B cell (primary cell): Measurements from ENCODE around the gene C22orf31. TPM values are rescaled to one million over a fixed set of nuclear protein-coding genes. Genes with fewer than 3 reads are reported as not detected.

ENCODE experiments used
- ATAC-seq: fragments of 200-7000 bp; cut with Tn5 transposase; one replicate; pipeline ENCODE4 v1.10.0; 2021; ENCODE audit warnings: low read depth, mild to moderate bottlenecking, moderate number of reproducible peaks, moderate library complexity
- CTCF ChIA-PET: fragments of 350-600 bp; sonication (Branson Sonifier 250); formaldehyde crosslinking; loops from one replicate; lab custom pipeline; 2021; ENCODE audit warnings: antibody characterized with exemption, inconsistent platforms; lab: Charles Lee
- POLR2A ChIA-PET: fragments of 350-600 bp; sonication (Branson Sonifier 250); formaldehyde crosslinking; loops from one replicate; lab custom pipeline; 2021; ENCODE audit warnings: antibody characterized with exemption; lab: Charles Lee
- DNase-seq: peaks from one replicate; pipeline ENCODE4 v3.0.0; 2013
- H2AFZ ChIP-seq: 2 replicates; pipeline ENCODE4 v1.6.1; 2012; ENCODE audit warnings: mild to moderate bottlenecking, low read depth, low read length; ENCODE audit not compliant: insufficient read depth, poor library complexity, severe bottlenecking
- H3K27ac ChIP-seq, 2 donors: 1 replicate in 1 of 2; 2 replicates in 1 of 2; pipeline ENCODE4 v1.5.1; 2012 to 2013; ENCODE audit warnings: low read length in 2 of 2, mild to moderate bottlenecking in 2 of 2, moderate library complexity in 1 of 2
- H3K27me3 ChIP-seq, 4 experiments: fragments of 200-600 bp in 1 of 4; sonication (generic) in 1 of 4; replicated peaks in 1 of 4; 1 replicate in 2 of 4; 2 replicates in 2 of 4; pipeline versions ENCODE4 v1.6.1 to v1.7.0; 2013 to 2016; ENCODE audit warnings: low read length in 3 of 4, mild to moderate bottlenecking in 2 of 4, mixed read lengths in 1 of 4, moderate library complexity in 1 of 4; ENCODE audit not compliant: insufficient read depth in 4 of 4, control insufficient read depth in 3 of 4; ENCODE audit errors: control extremely low read depth in 1 of 4
- H3K36me3 ChIP-seq, 2 experiments: replicated peaks in 1 of 2; 1 replicate in 1 of 2; 2 replicates in 1 of 2; pipeline versions ENCODE4 v1.6.1 to v1.7.1; 2013; ENCODE audit warnings: low read length in 1 of 2; ENCODE audit not compliant: insufficient read depth in 2 of 2, control insufficient read depth in 1 of 2; ENCODE audit errors: control extremely low read depth in 1 of 2, extremely low read depth in 1 of 2
- H3K4me1 ChIP-seq, 2 donors: fragments of 200-600 bp in 1 of 2; sonication (generic) in 1 of 2; 1 replicate in 1 of 2; 2 replicates in 1 of 2; pipeline versions ENCODE4 v1.5.1 to v1.6.1; 2013 to 2017; ENCODE audit warnings: low read length in 2 of 2; ENCODE audit not compliant: control insufficient read depth in 2 of 2, insufficient read depth in 2 of 2
- H3K4me2 ChIP-seq: replicated peaks from 2 replicates; pipeline ENCODE3; 2012; ENCODE audit warnings: mild to moderate bottlenecking, low read depth, low read length; ENCODE audit not compliant: poor library complexity, severe bottlenecking
- H3K4me3 ChIP-seq, 5 experiments: fragments of 200-600 bp in 1 of 5; sonication (generic) in 1 of 5; 1 replicate in 3 of 5; 2 replicates in 2 of 5; pipeline versions ENCODE4 v1.5.1 to v1.7.0; 2011 to 2016; ENCODE audit warnings: low read length in 4 of 5, mild to moderate bottlenecking in 4 of 5, low read depth in 2 of 5, control low read depth in 1 of 5, moderate library complexity in 1 of 5; ENCODE audit not compliant: insufficient read depth in 1 of 5; ENCODE audit errors: control extremely low read depth in 1 of 5, extremely low read depth in 1 of 5
- H3K79me2 ChIP-seq: fragments of 200-600 bp; sonication (generic); one replicate; pipeline ENCODE4 v1.6.0; 2016; ENCODE audit warnings: low read length; ENCODE audit not compliant: control insufficient read depth, insufficient read depth
- H3K9ac ChIP-seq: fragments of 200-600 bp; sonication (generic); 2 replicates; pipeline ENCODE4 v1.6.1; 2017; ENCODE audit warnings: mild to moderate bottlenecking, low read length, moderate library complexity
- H3K9me3 ChIP-seq, 3 donors: one replicate each; pipeline versions ENCODE4 v1.6.1 to v1.7.1; 2013; ENCODE audit warnings: low read length in 2 of 3; ENCODE audit not compliant: control insufficient read depth in 2 of 3, insufficient read depth in 1 of 3; ENCODE audit errors: control extremely low read depth in 1 of 3
- H4K20me1 ChIP-seq: 2 replicates; pipeline ENCODE4 v1.6.0; 2012; ENCODE audit warnings: mild to moderate bottlenecking, low read length; ENCODE audit not compliant: insufficient read depth, control insufficient read depth, poor library complexity, severe bottlenecking
- H3K27ac Mint-ChIP-seq: one replicate; pipeline ENCODE4 v1.8.0; 2021; ENCODE audit warnings: mixed read lengths
- H3K27me3 Mint-ChIP-seq: one replicate; pipeline ENCODE4 v1.8.0; 2021; ENCODE audit warnings: mixed read lengths
- H3K4me1 Mint-ChIP-seq: one replicate; pipeline ENCODE4 v1.8.0; 2021; ENCODE audit warnings: mixed read lengths
- H3K4me3 Mint-ChIP-seq: one replicate; pipeline ENCODE4 v1.8.0; 2021; ENCODE audit warnings: mixed read lengths
- H3K9me3 Mint-ChIP-seq: one replicate; pipeline ENCODE4 v1.8.0; 2022; ENCODE audit warnings: mixed read lengths; ENCODE audit not compliant: insufficient read depth
- CTCF ChIP-seq: fragments of 200-600 bp; IDR thresholded peaks from one replicate; pipeline ENCODE4 v1.8.0; 2022; ENCODE audit warnings: antibody characterized with exemption, mild to moderate bottlenecking
- EZH2 ChIP-seq: IDR thresholded peaks from 2 replicates; pipeline ENCODE4 v1.6.1; 2012; ENCODE audit warnings: borderline replicate concordance, low read depth, mild to moderate bottlenecking, moderate library complexity, low read length; ENCODE audit not compliant: insufficient read depth, poor library complexity, severe bottlenecking
- WGBS: methylation state at CpG from one replicate; pipeline ENCODE4 v1.1.5; 2013; ENCODE audit warnings: missing lambda C conversion rate; ENCODE audit not compliant: insufficient coverage; 5-methylcytosine and 5-hydroxymethylcytosine counted together
- intact Hi-C: fragments of 100-400 bp; cut with micrococcal nuclease; formaldehyde crosslinking; loops from one replicate; pipeline ENCODE4 v1.10.0; 2022
- polyA plus RNA-seq: library from polyadenylated mRNA; depleted of rRNA; stranded (reverse); fragments of >200 nt; gene quantifications from 2 replicates; pipeline ENCODE4 v1.2.3, GENCODE V29; 2012
- total RNA-seq, 2 donors: library from RNA; stranded (reverse); fragments of 120-200 nt in 1 of 2; gene quantifications; 1 replicate in 1 of 2; 2 replicates in 1 of 2; pipeline versions ENCODE4 v1.2.3 to v1.2.4, GENCODE V29; 2013 to 2022

C22orf31 gene
- total and polyA plus RNA-seq, 2 donors (not counting 1 experiment from before 2014, with no cell fraction given), result not detected

- no peak overlapping the region for H3K4me3 ChIP-seq
- Mint-ChIP-seq H3K9me3 (no peaks in the 10 kb centered on the region), H3K27me3 (peaks cover 30% of the 10 kb centered on the region), H3K4me3 (no peak overlapping the region), H3K27ac (no peak overlapping the region), H3K4me1 (no peaks in the 10 kb centered on the region)
- TF ChIP-seq EZH2 (no peak), CTCF (no peak)
- no peak overlapping the region for H3K9ac ChIP-seq
- H3K27me3 ChIP-seq, result peaks cover 0 to 6% (median 3%) of the 10 kb centered on the region in 4 experiments
- no peaks in the 10 kb centered on the region for H4K20me1 ChIP-seq
- ChIA-PET POLR2A (no interaction called here), CTCF (no interaction called here)
- H3K27ac ChIP-seq, result no peak overlapping the region
- H2AFZ ChIP-seq, result no peak overlapping the region
- H3K79me2 ChIP-seq, result no peaks in the 10 kb centered on the region
- H3K9me3 ChIP-seq, result peaks cover 0 to 3% (median 0%) of the 10 kb centered on the region in 3 donors
- DNase-seq, result no peak
- intact Hi-C loops, result no loop called here
- ATAC-seq, result no peak
- H3K4me1 ChIP-seq, result no peaks in the 10 kb centered on the region
- 55% methylated on average over 1 of the region's 4 CpGs for WGBS
- H3K36me3 ChIP-seq, result no peaks in the 10 kb centered on the region
- no peak overlapping the region for H3K4me2 ChIP-seq
These were observed 45.2 kb upstream of the C22orf31 start for GRCh38 chr22:29106839-29107238.

- Histone ChIP-seq H3K27ac (no peak overlapping the region), H3K9ac (no peak overlapping the region), H3K9me3 (peaks cover 0 to 3% (median 0%) of the 10 kb centered on the region in 3 donors), H3K4me1 (no peaks in the 10 kb centered on the region), H4K20me1 (no peaks in the 10 kb centered on the region), H2AFZ (no peak overlapping the region), H3K36me3 (no peaks in the 10 kb centered on the region), H3K79me2 (no peaks in the 10 kb centered on the region), H3K4me3 (no peak overlapping the region), H3K27me3 (peaks cover 0 to 6% (median 3%) of the 10 kb centered on the region in 4 experiments), H3K4me2 (no peak overlapping the region)
- intact Hi-C loops, result no loop called here
- Mint-ChIP-seq H3K9me3 (no peaks in the 10 kb centered on the region), H3K27me3 (peaks cover 26% of the 10 kb centered on the region), H3K4me1 (no peaks in the 10 kb centered on the region), H3K27ac (no peak overlapping the region), H3K4me3 (no peak overlapping the region)
- ChIA-PET CTCF (interaction anchor here (1.7 kb wide), 1 partner anchor 140 kb away, joined by 3 read pairs; no protein-coding TSS in a partner anchor), POLR2A (no interaction called here)
- TF ChIP-seq EZH2, result no peak
- TF ChIP-seq CTCF, result no peak
- DNase-seq (no peak), ATAC-seq (no peak)
- no CpG with 5 or more reads among the region's 2 CpGs for WGBS
These were observed 43.8 kb upstream of the C22orf31 start for GRCh38 chr22:29105468-29105867.
